Endothelial cell of umbilical vein (primary cell): ENCODE measurements around the gene PRMT9. TPM values are rescaled to one million over a fixed set of nuclear protein-coding genes. Genes with fewer than 3 reads are reported as not detected.

ENCODE experiments used
- BruUV-seq: library from RNA; stranded (reverse); fragments of 400-500 nt; replicated peaks from 2 replicates; lab custom pipeline; 2021; lab: Mats Ljungman, UMichigan
- CTCF ChIA-PET: fragments of 300-600, 350-600 bp; sonication (Branson Sonifier 250); formaldehyde crosslinking; loops from one replicate; lab custom pipeline; 2021; ENCODE audit warnings: antibody characterized with exemption, inconsistent platforms; lab: Charles Lee
- POLR2A ChIA-PET: fragments of 300-600, 350-600 bp; sonication (Branson Sonifier 250); formaldehyde crosslinking; loops from one replicate; lab custom pipeline; 2021; ENCODE audit warnings: antibody characterized with exemption, inconsistent platforms; lab: Charles Lee
- DNase-seq: peaks from one replicate; pipeline ENCODE4 v3.0.0-alpha.2; 2011; ENCODE audit warnings: low read depth, low spot score
- FAIRE-seq: peaks from 2 replicates; lab custom pipeline; 2011; peaks lifted over from hg19 to GRCh38; lab: Jason Lieb, UNC
- H2AFZ ChIP-seq: 2 replicates; pipeline ENCODE4 v1.6.0; 2012; ENCODE audit warnings: low read depth, low read length, control low read depth, inconsistent platforms
- H3K27ac ChIP-seq: 2 replicates; pipeline ENCODE4 v1.5.1; 2011; ENCODE audit warnings: low read depth, mild to moderate bottlenecking, control low read depth, low read length, moderate library complexity; ENCODE audit not compliant: insufficient read depth
- H3K27me3 ChIP-seq, 2 experiments: 2 replicates each; pipeline versions ENCODE4 v1.6.0 to v1.6.1; 2011; ENCODE audit warnings: low read length in 2 of 2, mixed read lengths in 1 of 2; ENCODE audit not compliant: control insufficient read depth in 2 of 2, insufficient read depth in 2 of 2
- H3K36me3 ChIP-seq, 2 experiments: 2 replicates in 1 of 2; 3 replicates in 1 of 2; pipeline ENCODE4 v1.5.1; 2011; ENCODE audit warnings: low read length in 2 of 2, mild to moderate bottlenecking in 1 of 2, moderate library complexity in 1 of 2; ENCODE audit not compliant: control insufficient read depth in 2 of 2, insufficient read depth in 2 of 2; ENCODE audit errors: extremely low read depth in 1 of 2
- H3K4me1 ChIP-seq: 3 replicates; pipeline ENCODE4 v1.5.1; 2011; ENCODE audit warnings: mild to moderate bottlenecking, low read length; ENCODE audit not compliant: control insufficient read depth, insufficient read depth; ENCODE audit errors: extremely low read depth
- H3K4me2 ChIP-seq: 2 replicates; pipeline ENCODE4 v1.6.1; 2011; ENCODE audit warnings: low read length, control low read depth, mixed read lengths; ENCODE audit not compliant: insufficient read depth
- H3K4me3 ChIP-seq, 3 experiments: fragments of 200-600 bp in 1 of 3; sonication (generic), shearing (Covaris generic) in 1 of 3; replicated peaks in 1 of 3; 2 replicates each; pipeline ENCODE4 v1.5.1; 2011 to 2016; ENCODE audit warnings: control low read depth in 3 of 3, low read length in 3 of 3, mild to moderate bottlenecking in 2 of 3, inconsistent platforms in 1 of 3, low read depth in 1 of 3, moderate library complexity in 1 of 3; ENCODE audit not compliant: insufficient read depth in 1 of 3
- H3K79me2 ChIP-seq: 2 replicates; pipeline ENCODE4 v1.6.0; 2012; ENCODE audit warnings: low read length, inconsistent platforms; ENCODE audit not compliant: control insufficient read depth, insufficient read depth
- H3K9ac ChIP-seq: replicated peaks from 2 replicates; pipeline ENCODE3; 2011; ENCODE audit warnings: low read length, control low read depth; ENCODE audit not compliant: insufficient read depth; ENCODE audit errors: extremely low read depth
- H3K9me1 ChIP-seq: replicated peaks from 3 replicates; pipeline ENCODE4 v1.6.0; 2011; ENCODE audit warnings: mild to moderate bottlenecking, low read length; ENCODE audit not compliant: control insufficient read depth, insufficient read depth; ENCODE audit errors: extremely low read depth
- H3K9me3 ChIP-seq: replicated peaks from 2 replicates; pipeline ENCODE4 v1.5.1; 2012; ENCODE audit warnings: low read length, inconsistent platforms; ENCODE audit not compliant: control insufficient read depth, insufficient read depth
- H4K20me1 ChIP-seq: replicated peaks from 2 replicates; pipeline ENCODE3; 2011; ENCODE audit warnings: mild to moderate bottlenecking, low read length; ENCODE audit not compliant: control insufficient read depth, insufficient read depth; ENCODE audit errors: extremely low read depth
- EZH2 ChIP-seq: IDR thresholded peaks from 2 replicates; pipeline ENCODE4 v1.6.1; 2012; ENCODE audit warnings: borderline replicate concordance, low read depth, mild to moderate bottlenecking, moderate library complexity, low read length, inconsistent platforms; ENCODE audit not compliant: severe bottlenecking
- FOS ChIP-seq: IDR thresholded peaks from 2 replicates; pipeline ENCODE4 v1.6.1; 2011; ENCODE audit warnings: mild to moderate bottlenecking, low read length, moderate library complexity, borderline replicate concordance; ENCODE audit not compliant: insufficient read depth
- GATA2 ChIP-seq: IDR thresholded peaks from 2 replicates; pipeline ENCODE4 v1.7.0; 2011; ENCODE audit warnings: low read depth, mild to moderate bottlenecking, moderate library complexity, mixed read lengths, low read length; ENCODE audit not compliant: insufficient read length, insufficient read depth
- JUN ChIP-seq: IDR thresholded peaks from 2 replicates; pipeline ENCODE4 v1.6.1; 2011; ENCODE audit warnings: borderline replicate concordance, low read depth; ENCODE audit not compliant: insufficient read length, insufficient read depth
- MYC ChIP-seq: IDR thresholded peaks from one replicate; pipeline ENCODE4 v1.6.1; 2011; ENCODE audit warnings: mild to moderate bottlenecking, low read depth, low read length
- POLR2A ChIP-seq: IDR thresholded peaks from 2 replicates; pipeline ENCODE4 v1.6.1; 2012; ENCODE audit warnings: low read depth, mild to moderate bottlenecking, control low read depth, low read length
- POLR2AphosphoS5 ChIP-seq: IDR thresholded peaks from 2 replicates; pipeline ENCODE4 v1.6.1; 2012; ENCODE audit warnings: low read depth, mild to moderate bottlenecking, control low read depth, low read length, moderate library complexity; ENCODE audit not compliant: insufficient read depth
- dilution Hi-C: fragments of 300-500 bp; cut with MboI; formaldehyde crosslinking; loops from one replicate; pipeline ENCODE4 v1.15.0; 2019; ENCODE audit warnings: low sequenced_read_pairs; ENCODE audit not compliant: extremely low pct_ligation_motif_present
- intact Hi-C: fragments of 100-400 bp; cut with micrococcal nuclease; formaldehyde crosslinking; loops from one replicate; pipeline ENCODE4 v1.10.0; 2022
- polyA plus RNA-seq, 4 experiments: library from polyadenylated mRNA; depleted of rRNA in 3 of 4; stranded (reverse) in 3 of 4; unstranded in 1 of 4; fragments of >200 nt; gene quantifications; 2 replicates each; pipeline versions ENCODE4 v1.2.1 to v1.2.3, GENCODE V29; 2011 to 2012; ENCODE audit warnings: missing spikeins in 1 of 4
- total RNA-seq: library from RNA; stranded (reverse); gene quantifications from 2 replicates; pipeline ENCODE4 v1.2.3, GENCODE V29; 2021
- TF ChIP-seq, protein P1 (sequence below): IDR thresholded peaks from 2 replicates; pipeline ENCODE4 v1.6.1; 2011; ENCODE audit not compliant: insufficient read depth, insufficient read length
- TF ChIP-seq, protein P2 (sequence below), 2 donors: IDR thresholded peaks; 1 replicate in 1 of 2; 2 replicates in 1 of 2; pipeline ENCODE4 v1.5.1; 2011; ENCODE audit warnings: low read length in 2 of 2, mild to moderate bottlenecking in 2 of 2, moderate library complexity in 2 of 2, control low read depth in 1 of 2, inconsistent platforms in 1 of 2, low read depth in 1 of 2; ENCODE audit not compliant: insufficient read depth in 1 of 2; ENCODE audit errors: extremely low read depth in 1 of 2

The PRMT9 gene
- total and polyA plus RNA-seq, 2 donors (not counting 3 experiments of a cell fraction or from before 2014, with no cell fraction given) = 3.2 to 9.0 TPM

DNA sequence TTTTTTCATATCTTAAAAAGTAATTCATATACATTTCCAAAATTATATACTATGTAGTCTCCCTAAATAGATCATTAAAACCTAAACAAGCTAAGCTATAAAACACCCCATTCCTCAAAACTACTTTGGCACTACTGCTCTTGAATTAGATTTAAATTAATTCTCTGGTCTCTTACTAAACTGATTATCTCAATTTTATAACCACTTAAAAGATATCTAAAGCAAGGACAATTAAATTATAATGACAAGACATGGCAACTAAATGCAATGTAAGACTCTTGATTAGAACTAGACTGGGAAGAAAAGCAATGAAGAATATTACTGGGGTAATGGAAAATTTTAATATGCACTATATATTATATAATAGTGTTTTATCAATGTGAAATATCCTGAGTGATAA is 38.9 kb downstream of the PRMT9 start:
- no peaks in the 10 kb centered on the region for H4K20me1 ChIP-seq
- no peak for TF ChIP-seq FOS
- no peak for TF ChIP-seq MYC
- no peak for TF ChIP-seq POLR2AphosphoS5
- no peak for TF ChIP-seq EZH2
- H3K27me3 ChIP-seq = no peaks in the 10 kb centered on the region
- no peaks in the 10 kb centered on the region for H3K9me1 ChIP-seq
- H3K36me3 ChIP-seq = no peaks in the 10 kb centered on the region
- H3K9ac ChIP-seq = no peak overlapping the region
- no peak for DNase-seq
- FAIRE-seq = no peak
- ChIA-PET CTCF (interaction anchor here (2.5 kb wide), 1 partner anchor 222 kb away, joined by 16 read pairs; no protein-coding TSS in a partner anchor), POLR2A (no interaction called here)
- H3K9me3 ChIP-seq = no peaks in the 10 kb centered on the region
- no peak overlapping the region for H3K27ac ChIP-seq
- no peak overlapping the region for H3K4me3 ChIP-seq
- no TSS peak for BruUV-seq
- no peak overlapping the region for H2AFZ ChIP-seq
- peaks cover 1% of the 10 kb centered on the region for H3K79me2 ChIP-seq
- dilution Hi-C loops (no loop called here), intact Hi-C loops (no loop called here)
- H3K4me1 ChIP-seq = no peaks in the 10 kb centered on the region
- H3K4me2 ChIP-seq = no peak overlapping the region

DNA sequence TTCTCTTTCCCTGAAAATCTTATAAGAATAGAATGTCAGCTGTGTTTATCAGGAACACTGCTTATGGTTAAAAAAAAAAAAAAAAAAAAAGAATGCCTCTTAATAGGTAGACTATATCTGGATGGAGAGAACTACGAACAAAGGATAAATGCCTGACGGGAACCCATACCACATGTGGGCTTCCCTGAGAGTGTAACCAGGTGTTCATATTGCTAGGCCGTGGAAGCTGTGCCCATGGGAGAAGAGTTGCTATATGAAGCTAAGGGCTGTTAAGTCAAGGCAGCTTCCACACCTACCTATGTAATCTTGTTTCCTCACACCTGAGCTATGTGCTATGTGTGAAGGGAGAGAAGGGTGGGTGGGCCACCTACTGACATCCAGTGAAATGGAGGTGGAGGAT is 39.5 kb downstream of the PRMT9 start:
- dilution Hi-C loops = no loop called here
- peaks cover 0 to under 1% of the 10 kb centered on the region in 2 experiments for H3K36me3 ChIP-seq
- CTCF ChIA-PET = interaction anchor here (2.5 kb wide), 1 partner anchor 223 kb away, joined by 16 read pairs; no protein-coding TSS in a partner anchor
- H3K27ac ChIP-seq = no peak overlapping the region
- no TSS peak for BruUV-seq
- intact Hi-C loops = no loop called here
- no peaks in the 10 kb centered on the region for H3K27me3 ChIP-seq
- DNase-seq = no peak
- H2AFZ ChIP-seq = no peak overlapping the region
- no peaks in the 10 kb centered on the region for H4K20me1 ChIP-seq
- H3K9me3 ChIP-seq = no peaks in the 10 kb centered on the region
- no peaks in the 10 kb centered on the region for H3K4me1 ChIP-seq
- no peak overlapping the region for H3K4me2 ChIP-seq
- H3K79me2 ChIP-seq = peaks cover 1% of the 10 kb centered on the region
- TF ChIP-seq, protein P1, sequence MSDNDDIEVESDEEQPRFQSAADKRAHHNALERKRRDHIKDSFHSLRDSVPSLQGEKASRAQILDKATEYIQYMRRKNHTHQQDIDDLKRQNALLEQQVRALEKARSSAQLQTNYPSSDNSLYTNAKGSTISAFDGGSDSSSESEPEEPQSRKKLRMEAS = no peak
- no peak for TF ChIP-seq GATA2
- no peak for TF ChIP-seq POLR2AphosphoS5
- no peak for TF ChIP-seq MYC
- no peak for TF ChIP-seq EZH2
- no peak for TF ChIP-seq POLR2A
- no peak for TF ChIP-seq JUN
- TF ChIP-seq FOS = no peak
- TF ChIP-seq, protein P2, sequence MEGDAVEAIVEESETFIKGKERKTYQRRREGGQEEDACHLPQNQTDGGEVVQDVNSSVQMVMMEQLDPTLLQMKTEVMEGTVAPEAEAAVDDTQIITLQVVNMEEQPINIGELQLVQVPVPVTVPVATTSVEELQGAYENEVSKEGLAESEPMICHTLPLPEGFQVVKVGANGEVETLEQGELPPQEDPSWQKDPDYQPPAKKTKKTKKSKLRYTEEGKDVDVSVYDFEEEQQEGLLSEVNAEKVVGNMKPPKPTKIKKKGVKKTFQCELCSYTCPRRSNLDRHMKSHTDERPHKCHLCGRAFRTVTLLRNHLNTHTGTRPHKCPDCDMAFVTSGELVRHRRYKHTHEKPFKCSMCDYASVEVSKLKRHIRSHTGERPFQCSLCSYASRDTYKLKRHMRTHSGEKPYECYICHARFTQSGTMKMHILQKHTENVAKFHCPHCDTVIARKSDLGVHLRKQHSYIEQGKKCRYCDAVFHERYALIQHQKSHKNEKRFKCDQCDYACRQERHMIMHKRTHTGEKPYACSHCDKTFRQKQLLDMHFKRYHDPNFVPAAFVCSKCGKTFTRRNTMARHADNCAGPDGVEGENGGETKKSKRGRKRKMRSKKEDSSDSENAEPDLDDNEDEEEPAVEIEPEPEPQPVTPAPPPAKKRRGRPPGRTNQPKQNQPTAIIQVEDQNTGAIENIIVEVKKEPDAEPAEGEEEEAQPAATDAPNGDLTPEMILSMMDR (IDR thresholded peaks at IDR 0.05; ENCODE audit: extremely low read depth in 1 of 2, insufficient read depth in 1 of 2, low read depth in 1 of 2, low read length in 2 of 2) = no peak
- POLR2A ChIA-PET = interaction anchor here (0.6 kb wide), 1 partner anchor 66 kb away, joined by 4 read pairs; no protein-coding TSS in a partner anchor
- no peaks in the 10 kb centered on the region for H3K9me1 ChIP-seq
- H3K9ac ChIP-seq = no peak overlapping the region
- FAIRE-seq = no peak
- H3K4me3 ChIP-seq = no peak overlapping the region
